Amniotic stem cell (primary cell): ENCODE data around the gene GLIPR1L2.
A peak's percentile ranks its signal among the peaks of the same experiment; 100 is the strongest.
"Not testable (repeated sequence)": the region's sequence is repeated elsewhere in the genome, so short reads cannot be mapped to it uniquely, and the experiment has no call there.

Source experiments
- DNase-seq: peaks from one replicate; lab custom pipeline; 2025; lab: John Stamatoyannopoulos, UW

The GLIPR1L2 gene

GRCh38 chr12:75390899-75391538 is at the start of gene GLIPR1L2:
Gene GLIPR1L2, plus strand, starts transcription at chr12:75391089. Its CDS starts 28 bp downstream, at chr12:75391117.
- DNase-seq = peak; percentile 24

- no peak for DNase-seq
Observed at GRCh38 chr12:75341873-75342272, 49.0 kb upstream of the GLIPR1L2 start.

GRCh38 chr12:75345531-75345930 is 45.4 kb upstream of the GLIPR1L2 start:
- DNase-seq = no peak

DNA sequence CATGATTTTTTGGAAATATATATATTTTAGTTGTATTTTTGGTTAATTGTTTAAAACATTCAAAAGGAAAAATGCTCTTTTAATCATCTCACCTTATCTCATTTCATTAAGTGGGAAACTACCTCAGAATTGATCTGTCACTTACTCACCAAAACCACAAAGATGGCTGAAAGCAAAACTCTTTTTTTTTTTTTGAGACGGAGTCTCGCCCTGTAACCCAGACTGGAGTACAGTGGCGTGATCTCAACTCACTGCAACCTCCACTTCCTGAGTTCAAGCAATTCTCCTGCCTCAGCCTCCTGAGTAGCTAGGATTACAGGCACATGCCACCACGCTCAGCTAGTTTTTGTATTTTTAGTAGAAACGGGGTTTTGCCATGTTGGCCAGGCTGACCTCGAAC is 44.7 kb upstream of the GLIPR1L2 start:
- not testable (repeated sequence) for DNase-seq

DNA sequence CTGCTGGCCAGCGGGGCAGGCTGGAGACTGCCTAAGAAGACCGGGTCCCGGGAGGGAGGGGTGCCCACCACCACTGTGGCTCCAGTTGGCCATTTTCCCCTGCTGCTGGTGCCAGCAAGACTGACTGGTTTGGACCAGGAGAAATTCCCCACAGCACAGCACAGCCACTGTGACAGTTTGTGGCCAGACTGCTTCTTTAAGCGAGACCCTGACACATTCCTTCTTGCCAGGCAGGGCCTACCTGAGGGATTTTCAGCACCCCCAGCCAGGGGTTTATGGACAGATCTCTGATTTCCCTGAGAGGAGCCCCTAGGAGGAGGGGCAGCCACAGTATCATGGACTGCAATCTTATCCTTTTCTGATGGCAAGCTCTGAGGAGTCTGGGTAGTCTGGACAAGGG is 40.9 kb upstream of the GLIPR1L2 start:
- no peak for DNase-seq

DNA sequence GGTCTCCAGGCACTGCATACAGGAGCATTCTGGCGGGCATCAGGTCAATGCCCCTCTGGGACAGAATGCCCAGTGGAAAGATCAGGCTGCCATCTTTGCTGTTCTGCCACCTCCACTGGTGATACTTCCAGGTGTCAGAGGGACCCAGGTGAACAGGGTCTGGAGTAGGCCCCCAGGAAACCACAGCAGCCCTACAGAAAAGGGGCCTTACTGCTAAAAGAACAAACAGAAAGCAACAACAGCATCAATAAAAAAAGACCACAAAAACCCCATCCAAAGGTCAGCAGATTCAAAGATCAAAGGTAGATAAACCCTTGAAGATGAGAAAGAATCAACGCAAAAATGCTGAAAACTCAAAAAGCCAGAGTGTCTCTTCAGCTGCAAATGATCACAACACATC is 40.5 kb upstream of the GLIPR1L2 start:
- DNase-seq = no peak

DNA sequence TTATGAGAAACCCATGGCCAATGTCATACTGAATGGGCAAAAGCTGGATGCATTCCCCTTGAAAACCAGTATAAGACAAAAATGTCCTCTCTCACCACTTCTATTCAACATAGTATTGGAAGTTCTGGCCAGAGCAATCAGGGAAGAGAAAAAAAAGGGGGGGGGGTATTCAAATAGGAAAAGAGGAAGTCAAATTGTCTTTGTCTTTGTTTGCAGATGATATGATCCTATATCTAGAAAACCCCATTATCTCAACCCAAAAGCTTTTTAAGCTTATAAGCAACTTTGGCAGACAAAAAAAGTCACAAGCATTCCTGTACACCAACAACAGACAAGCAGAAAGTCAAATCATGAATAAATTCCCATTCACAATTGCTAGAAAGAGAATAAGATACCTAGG is 36.9 kb upstream of the GLIPR1L2 start:
- DNase-seq = no peak

- no peak for DNase-seq
Observed at GRCh38 chr12:75360920-75361319, 30.0 kb upstream of the GLIPR1L2 start.

GRCh38 chr12:75361408-75361807 is 29.5 kb upstream of the GLIPR1L2 start:
- no peak for DNase-seq

DNA sequence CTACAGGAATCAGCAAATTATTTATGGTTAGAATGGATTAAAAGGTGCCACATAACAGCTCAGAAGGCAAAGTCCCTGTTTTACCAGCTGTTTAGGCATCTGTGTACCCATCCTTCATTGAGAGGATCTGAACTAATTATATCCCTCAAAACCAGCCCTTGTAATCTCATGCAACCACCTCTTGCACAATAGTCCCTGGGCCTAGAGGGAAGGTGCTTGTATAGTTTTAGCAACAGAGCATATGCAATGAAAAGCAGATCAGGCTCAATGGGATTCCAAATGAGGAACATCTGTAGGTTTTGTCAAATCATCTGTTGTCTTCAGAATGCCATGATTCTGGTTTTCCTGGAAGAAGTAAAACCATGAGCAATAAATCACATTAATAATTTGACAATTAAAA is 26.0 kb upstream of the GLIPR1L2 start:
- DNase-seq = no peak

- DNase-seq = no peak
Observed at GRCh38 chr12:75366629-75367028, 24.3 kb upstream of the GLIPR1L2 start.

GRCh38 chr12:75374971-75375370 is 15.9 kb upstream of the GLIPR1L2 start:
- no peak for DNase-seq

DNA sequence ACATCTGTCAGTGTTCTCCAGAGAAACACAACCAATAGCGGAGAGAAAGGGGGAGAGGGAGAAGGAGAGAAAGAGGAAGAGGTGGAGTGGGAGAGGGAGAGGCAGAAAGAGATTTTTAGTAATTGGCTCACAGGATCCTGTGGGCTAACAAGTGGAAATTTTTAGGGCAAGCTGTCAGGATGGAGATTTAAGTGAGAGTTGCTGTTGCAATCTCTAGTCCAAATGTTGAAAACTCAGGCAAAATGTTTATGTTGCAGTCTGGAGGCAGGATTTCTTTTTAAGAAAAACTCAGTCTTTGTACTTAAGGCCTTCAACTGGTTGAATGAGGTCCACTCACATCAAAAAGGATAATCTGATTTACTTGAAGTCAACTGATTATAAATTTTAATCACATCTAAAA is 12.5 kb upstream of the GLIPR1L2 start:
- no peak for DNase-seq

- peak; percentile 45 for DNase-seq
Observed at GRCh38 chr12:75389061-75389460, 1.8 kb upstream of the GLIPR1L2 start.

GRCh38 chr12:75389706-75390105 is 1.2 kb upstream of the GLIPR1L2 start:
- no peak for DNase-seq

GRCh38 chr12:75390156-75390898 is 562 bp upstream of the GLIPR1L2 start:
- no peak for DNase-seq

- DNase-seq = no peak
Observed at GRCh38 chr12:75404231-75404630, 13.3 kb downstream of the GLIPR1L2 start.

DNA sequence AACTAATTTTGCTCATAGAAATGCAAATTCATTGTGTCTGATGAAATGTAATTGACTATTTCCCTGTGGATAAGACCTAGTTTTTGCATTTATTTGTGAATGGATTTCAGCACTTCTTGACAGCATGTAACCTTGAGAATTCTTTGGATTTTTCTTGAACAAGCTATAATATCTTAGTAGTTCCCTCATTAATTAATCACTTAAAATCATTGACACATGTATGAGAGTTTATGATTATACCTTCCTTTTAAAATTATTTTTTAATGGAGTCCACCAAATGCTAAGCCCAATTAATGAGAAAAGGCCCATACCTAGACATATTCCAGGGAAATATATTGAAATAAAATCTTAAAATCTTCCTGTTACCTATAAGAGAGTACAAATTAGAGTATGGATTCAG is 16.8 kb downstream of the GLIPR1L2 start:
- no peak for DNase-seq

GRCh38 chr12:75409830-75410229 is 18.9 kb downstream of the GLIPR1L2 start:
- no peak for DNase-seq

DNA sequence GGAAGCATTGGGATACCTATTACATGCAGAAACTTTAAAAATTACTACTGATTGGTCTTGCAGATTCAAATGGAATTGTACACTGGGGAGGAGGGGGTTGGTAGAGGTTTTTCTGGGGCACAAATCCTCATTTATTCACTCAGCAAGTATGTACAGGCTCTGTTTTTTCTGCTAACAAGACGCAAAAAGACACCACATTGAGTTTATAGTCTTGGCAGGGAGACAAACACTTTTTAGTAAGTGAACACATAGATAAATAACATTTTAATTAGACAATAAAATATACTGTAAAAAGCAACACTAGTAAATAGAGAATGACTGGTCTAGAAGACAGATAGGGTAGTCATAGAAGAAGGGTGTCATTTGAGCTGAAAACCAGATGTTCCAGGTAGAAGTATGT is 23.8 kb downstream of the GLIPR1L2 start:
- no peak for DNase-seq

- no peak for DNase-seq
Observed at GRCh38 chr12:75419841-75420240, 29.0 kb downstream of the GLIPR1L2 start.

DNA sequence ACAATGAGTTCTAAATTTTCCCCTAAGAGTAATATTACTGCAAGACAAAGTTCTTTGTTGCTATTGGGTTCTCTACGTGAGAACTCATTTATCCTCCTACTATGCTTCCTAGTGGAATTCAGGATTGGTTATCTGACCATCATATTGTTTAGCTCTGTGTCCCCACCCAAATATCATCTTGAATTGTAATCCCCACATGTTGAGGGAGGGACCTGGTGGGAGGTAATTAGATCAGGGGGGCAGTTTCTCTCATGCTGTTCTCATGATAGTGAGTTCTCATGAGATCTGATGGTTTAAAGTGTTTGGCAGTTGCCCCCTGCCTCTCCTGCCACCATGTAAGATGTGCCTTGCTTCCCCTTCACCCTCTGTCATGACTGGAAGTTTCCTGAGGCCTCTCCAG is 36.6 kb downstream of the GLIPR1L2 start:
- no peak for DNase-seq

DNA sequence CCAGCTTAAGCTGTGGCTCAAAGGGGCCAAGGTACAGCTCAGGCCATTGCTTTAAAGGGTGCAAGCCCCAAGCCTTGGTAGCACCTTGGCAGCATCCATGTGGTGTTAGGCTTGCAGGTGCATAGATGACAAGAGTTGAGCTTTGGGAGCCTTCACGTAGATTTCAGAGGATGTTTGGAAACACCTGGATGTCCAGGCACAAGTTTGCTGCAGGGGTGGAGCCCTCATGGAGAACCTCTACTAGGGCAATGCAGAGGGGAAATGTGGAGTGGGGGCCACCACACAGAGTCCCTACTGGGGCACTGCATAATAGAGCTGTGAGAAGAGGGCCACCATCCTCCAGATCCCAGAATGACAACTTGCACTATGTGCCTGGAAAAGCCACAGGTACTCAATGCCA is 37.9 kb downstream of the GLIPR1L2 start:
- DNase-seq = no peak

GRCh38 chr12:75432924-75433323 is 42.0 kb downstream of the GLIPR1L2 start:
- no peak for DNase-seq
